ENCODE results near the gene APOOL.

APOOL gene

GRCh38 chrX:85107407-85107806 is 103.7 kb downstream of the APOOL start:
- no peak for TF ChIP-seq EZH2phosphoT487 (IDR thresholded peaks at IDR 0.05; ENCODE audit: low read depth)
- TF ChIP-seq CTCF (IDR thresholded peaks at IDR 0.05; ENCODE audit: low read depth, low read length): no peak
- no peaks in the 10 kb centered on the region for H4K20me1 ChIP-seq (ENCODE audit: insufficient read depth, low read length)
- no peak overlapping the region for H3K27ac ChIP-seq (ENCODE audit: low read length)

GRCh38 chrX:85108165-85108564 is 104.5 kb downstream of the APOOL start:
- H3K36me3 ChIP-seq (replicated peaks; ENCODE audit: low read depth, low read length): no peaks in the 10 kb centered on the region
- H2AFZ ChIP-seq (ENCODE audit: low read depth, low read length): no peak overlapping the region
- TF ChIP-seq EZH2phosphoT487 (IDR thresholded peaks at IDR 0.05; ENCODE audit: low read depth): no peak
- no peaks in the 10 kb centered on the region for H3K9me3 ChIP-seq (ENCODE audit: insufficient read depth, low read length)
- H3K27me3 ChIP-seq (ENCODE audit: low read depth, low read length): no peaks in the 10 kb centered on the region
- no peak overlapping the region for H3K27ac ChIP-seq (ENCODE audit: low read length)
- H3K4me3 ChIP-seq (ENCODE audit: low read length): no peak overlapping the region
- no peaks in the 10 kb centered on the region for H4K20me1 ChIP-seq (ENCODE audit: insufficient read depth, low read length)
- H3K79me2 ChIP-seq (ENCODE audit: low read length): no peaks in the 10 kb centered on the region
- no peak overlapping the region for H3K9ac ChIP-seq (ENCODE audit: low read length)
- no peak overlapping the region for H3K4me2 ChIP-seq (ENCODE audit: low read length)
- no peaks in the 10 kb centered on the region for H3K4me1 ChIP-seq (ENCODE audit: low read length)

More at GRCh38 chrX:85107407-85107806, 103.7 kb downstream of the APOOL start:
- H3K4me1 ChIP-seq (ENCODE audit: low read length): no peaks in the 10 kb centered on the region
- H3K9me3 ChIP-seq (ENCODE audit: insufficient read depth, low read length): no peaks in the 10 kb centered on the region
- H3K36me3 ChIP-seq (replicated peaks; ENCODE audit: low read depth, low read length): no peaks in the 10 kb centered on the region
- H3K27me3 ChIP-seq (ENCODE audit: low read depth, low read length): no peaks in the 10 kb centered on the region
- H3K79me2 ChIP-seq (ENCODE audit: low read length): no peaks in the 10 kb centered on the region
- H3K4me2 ChIP-seq (ENCODE audit: low read length): no peak overlapping the region
- no peak overlapping the region for H3K4me3 ChIP-seq (ENCODE audit: low read length)
- H3K9ac ChIP-seq (ENCODE audit: low read length): no peak overlapping the region
- no peak overlapping the region for H2AFZ ChIP-seq (ENCODE audit: low read depth, low read length)

GRCh38 chrX:85109235-85109634 is 105.6 kb downstream of the APOOL start:
- Histone ChIP-seq H3K4me2 (ENCODE audit: low read length) (no peak overlapping the region), H4K20me1 (ENCODE audit: insufficient read depth, low read length) (no peaks in the 10 kb centered on the region), H3K36me3 (replicated peaks; ENCODE audit: low read depth, low read length) (no peaks in the 10 kb centered on the region), H3K27ac (ENCODE audit: low read length) (no peak overlapping the region), H2AFZ (ENCODE audit: low read depth, low read length) (no peak overlapping the region), H3K9ac (ENCODE audit: low read length) (no peak overlapping the region), H3K27me3 (ENCODE audit: low read depth, low read length) (no peaks in the 10 kb centered on the region), H3K79me2 (ENCODE audit: low read length) (no peaks in the 10 kb centered on the region), H3K9me3 (ENCODE audit: insufficient read depth, low read length) (no peaks in the 10 kb centered on the region), H3K4me3 (ENCODE audit: low read length) (no peak overlapping the region), H3K4me1 (ENCODE audit: low read length) (no peaks in the 10 kb centered on the region)
- no peak for TF ChIP-seq EZH2phosphoT487 (IDR thresholded peaks at IDR 0.05; ENCODE audit: low read depth)
- TF ChIP-seq CTCF (IDR thresholded peaks at IDR 0.05; ENCODE audit: low read depth, low read length): peak; percentile 19; the same call in 1 of the 2 replicates

DNA sequence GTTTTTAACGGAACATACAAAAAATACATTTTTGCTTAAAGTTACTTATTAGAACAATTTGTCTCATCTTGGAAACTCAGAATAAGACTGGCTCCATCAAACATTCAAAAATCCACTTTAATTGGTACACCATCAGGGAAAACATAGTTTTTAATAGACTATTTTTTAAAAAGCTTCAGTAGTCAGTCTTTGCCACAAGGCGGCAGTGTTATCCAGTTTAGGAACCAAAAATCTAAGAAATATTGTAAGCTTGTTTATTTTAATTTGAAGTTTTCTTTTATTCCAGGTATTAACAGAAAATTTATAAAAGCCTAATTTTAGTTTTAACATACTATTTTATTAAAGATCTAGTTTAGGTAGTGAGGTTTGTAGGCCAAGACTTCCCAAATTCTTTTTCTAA is 107.7 kb downstream of the APOOL start:
- peak; percentile 63 for TF ChIP-seq CTCF (IDR thresholded peaks at IDR 0.05; ENCODE audit: low read depth, low read length)
- TF ChIP-seq EZH2phosphoT487 (IDR thresholded peaks at IDR 0.05; ENCODE audit: low read depth): no peak
- Histone ChIP-seq H3K27ac (ENCODE audit: low read length) (no peak overlapping the region), H3K4me1 (ENCODE audit: low read length) (no peaks in the 10 kb centered on the region), H3K79me2 (ENCODE audit: low read length) (no peaks in the 10 kb centered on the region), H3K4me2 (ENCODE audit: low read length) (no peak overlapping the region), H2AFZ (ENCODE audit: low read depth, low read length) (no peak overlapping the region), H3K9me3 (ENCODE audit: insufficient read depth, low read length) (no peaks in the 10 kb centered on the region), H3K36me3 (replicated peaks; ENCODE audit: low read depth, low read length) (no peaks in the 10 kb centered on the region), H3K4me3 (ENCODE audit: low read length) (no peak overlapping the region), H3K9ac (ENCODE audit: low read length) (no peak overlapping the region), H3K27me3 (ENCODE audit: low read depth, low read length) (no peaks in the 10 kb centered on the region), H4K20me1 (ENCODE audit: insufficient read depth, low read length) (no peaks in the 10 kb centered on the region)

DNA sequence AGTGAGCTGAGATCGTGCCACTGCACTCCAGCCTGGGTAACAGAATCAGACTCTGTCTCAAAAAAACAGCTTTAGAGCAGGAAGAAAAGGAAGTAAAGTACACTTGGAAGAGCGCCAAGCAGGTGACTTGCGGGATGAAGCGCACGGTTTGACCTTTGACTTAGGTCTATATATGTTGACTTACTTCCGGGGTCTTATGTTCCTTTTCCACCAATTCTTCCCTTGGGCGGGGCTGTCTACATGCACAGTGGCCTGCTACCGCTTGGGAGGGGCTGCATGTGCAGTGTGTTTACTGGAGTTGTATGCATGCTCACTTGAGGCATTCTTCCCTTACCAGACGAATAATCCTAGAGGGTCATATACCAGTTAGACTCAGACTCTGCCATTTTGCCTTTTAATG is 108.6 kb downstream of the APOOL start:
- H3K4me3 ChIP-seq (ENCODE audit: low read length): no peak overlapping the region
- no peaks in the 10 kb centered on the region for H3K79me2 ChIP-seq (ENCODE audit: low read length)
- no peaks in the 10 kb centered on the region for H3K36me3 ChIP-seq (replicated peaks; ENCODE audit: low read depth, low read length)
- no peaks in the 10 kb centered on the region for H3K4me1 ChIP-seq (ENCODE audit: low read length)
- H3K9me3 ChIP-seq (ENCODE audit: insufficient read depth, low read length): no peaks in the 10 kb centered on the region
- H4K20me1 ChIP-seq (ENCODE audit: insufficient read depth, low read length): no peaks in the 10 kb centered on the region
- H2AFZ ChIP-seq (ENCODE audit: low read depth, low read length): no peak overlapping the region
- H3K27me3 ChIP-seq (ENCODE audit: low read depth, low read length): no peaks in the 10 kb centered on the region
- H3K9ac ChIP-seq (ENCODE audit: low read length): no peak overlapping the region
- TF ChIP-seq CTCF (IDR thresholded peaks at IDR 0.05; ENCODE audit: low read depth, low read length): no peak
- no peak for TF ChIP-seq EZH2phosphoT487 (IDR thresholded peaks at IDR 0.05; ENCODE audit: low read depth)
- H3K4me2 ChIP-seq (ENCODE audit: low read length): no peak overlapping the region
- no peak overlapping the region for H3K27ac ChIP-seq (ENCODE audit: low read length)
